Hindlimb muscle (tissue), 1 donor: Measurements from ENCODE around the gene STUB1. TPM values are rescaled to one million over a fixed set of nuclear protein-coding genes. Genes with fewer than 3 reads are reported as not detected.
A peak's percentile ranks its signal among the peaks of the same experiment; 100 is the strongest.

ENCODE experiments used
- DNase-seq: peaks from one replicate; pipeline ENCODE4 v3.0.0-alpha.2; 2013
- polyA plus RNA-seq: library from polyadenylated mRNA; unstranded; fragments of 120-200 nt; gene quantifications from one replicate; pipeline ENCODE4 v1.2.1, GENCODE V29; 2013; ENCODE audit not compliant: insufficient read length

STUB1 gene
- polyA plus RNA-seq, result 94.0 TPM

GRCh38 chr16:679814-680624 lies at the start of gene STUB1:
Gene STUB1 (plus strand): TSS chr16:680410. CDS start chr16:680526, 116 bp downstream.
- peak; percentile 91 for DNase-seq

GRCh38 chr16:630815-631405 lies 49.3 kb upstream of the STUB1 start, which contains the start of gene WFIKKN1:
Gene WFIKKN1 (plus strand): TSS chr16:630985. CDS start chr16:631254, 269 bp downstream.
- DNase-seq, result no peak

- DNase-seq, result no peak
Measured at GRCh38 chr16:631808-632358, 48.3 kb upstream of the STUB1 start.

- no peak for DNase-seq
Measured at GRCh38 chr16:632486-633335, 47.5 kb upstream of the STUB1 start.

GRCh38 chr16:633336-634050 lies 46.7 kb upstream of the STUB1 start:
- no peak for DNase-seq

- DNase-seq, result no peak
Measured at GRCh38 chr16:634051-634670, 46.0 kb upstream of the STUB1 start.

GRCh38 chr16:634996-635395 lies 45.2 kb upstream of the STUB1 start:
- DNase-seq, result no peak

- no peak for DNase-seq
Measured at GRCh38 chr16:635573-636205, 44.5 kb upstream of the STUB1 start.

GRCh38 chr16:636206-637080 lies 43.8 kb upstream of the STUB1 start, which contains the start of gene METTL26:
Gene METTL26 (minus strand): TSS chr16:636305. CDS start chr16:636290, 15 bp downstream.
- peak; percentile 95 for DNase-seq

- no peak for DNase-seq
Measured at GRCh38 chr16:637081-638018, 42.9 kb upstream of the STUB1 start.

GRCh38 chr16:638034-638543 lies 42.1 kb upstream of the STUB1 start:
- no peak for DNase-seq

- no peak for DNase-seq
Measured at GRCh38 chr16:638836-639235, 41.4 kb upstream of the STUB1 start.

GRCh38 chr16:640614-641013 lies 39.6 kb upstream of the STUB1 start:
- no peak for DNase-seq

GRCh38 chr16:641326-642188 lies 38.7 kb upstream of the STUB1 start, which contains the start of gene MCRIP2:
Gene MCRIP2 (plus strand): TSS chr16:641828. CDS start chr16:641992, 164 bp downstream.
- DNase-seq, result peak; percentile 63

- no peak for DNase-seq
Measured at GRCh38 chr16:642189-643049, 37.8 kb upstream of the STUB1 start.

GRCh38 chr16:643050-643368 lies 37.2 kb upstream of the STUB1 start:
- no peak for DNase-seq
